Measurements from ENCODE around the gene SNCA.

The SNCA gene

DNA sequence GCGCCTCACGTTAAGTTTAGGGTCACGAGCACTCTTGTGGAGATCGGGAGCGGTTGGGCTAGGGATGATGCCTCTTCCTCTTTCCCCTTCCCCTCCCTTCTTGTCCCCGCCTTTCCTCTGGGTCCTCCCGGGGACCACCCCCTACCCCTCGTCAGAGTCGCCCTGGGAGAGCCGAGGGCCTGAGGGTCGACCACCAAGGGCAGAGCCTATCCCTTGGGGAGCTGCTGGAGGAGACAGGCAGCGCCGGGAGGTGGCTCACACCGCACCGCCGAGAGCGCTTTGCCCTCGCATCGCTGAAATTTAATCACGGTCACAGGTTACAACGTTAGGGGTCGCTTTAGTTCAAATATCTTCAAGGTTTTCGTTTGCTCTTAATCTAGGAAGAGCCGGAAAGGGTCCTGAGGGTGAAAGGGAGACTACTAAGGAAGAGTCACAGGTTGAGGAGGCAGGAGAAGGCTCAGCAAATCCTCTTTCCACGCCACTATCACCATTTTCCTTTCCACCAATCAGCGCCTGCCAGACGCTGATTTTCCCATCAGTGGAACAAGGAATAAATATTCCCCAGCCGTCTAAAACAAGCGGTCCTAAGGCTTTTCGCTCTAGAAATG is 528 bp upstream of the SNCA start:
- peak overlapping the region; percentile 6; the same call in 1 of the 2 replicates for H3K4me3 ChIP-seq (ENCODE audit: low read depth, low read length)
- TF ChIP-seq, protein P1, sequence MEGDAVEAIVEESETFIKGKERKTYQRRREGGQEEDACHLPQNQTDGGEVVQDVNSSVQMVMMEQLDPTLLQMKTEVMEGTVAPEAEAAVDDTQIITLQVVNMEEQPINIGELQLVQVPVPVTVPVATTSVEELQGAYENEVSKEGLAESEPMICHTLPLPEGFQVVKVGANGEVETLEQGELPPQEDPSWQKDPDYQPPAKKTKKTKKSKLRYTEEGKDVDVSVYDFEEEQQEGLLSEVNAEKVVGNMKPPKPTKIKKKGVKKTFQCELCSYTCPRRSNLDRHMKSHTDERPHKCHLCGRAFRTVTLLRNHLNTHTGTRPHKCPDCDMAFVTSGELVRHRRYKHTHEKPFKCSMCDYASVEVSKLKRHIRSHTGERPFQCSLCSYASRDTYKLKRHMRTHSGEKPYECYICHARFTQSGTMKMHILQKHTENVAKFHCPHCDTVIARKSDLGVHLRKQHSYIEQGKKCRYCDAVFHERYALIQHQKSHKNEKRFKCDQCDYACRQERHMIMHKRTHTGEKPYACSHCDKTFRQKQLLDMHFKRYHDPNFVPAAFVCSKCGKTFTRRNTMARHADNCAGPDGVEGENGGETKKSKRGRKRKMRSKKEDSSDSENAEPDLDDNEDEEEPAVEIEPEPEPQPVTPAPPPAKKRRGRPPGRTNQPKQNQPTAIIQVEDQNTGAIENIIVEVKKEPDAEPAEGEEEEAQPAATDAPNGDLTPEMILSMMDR (IDR thresholded peaks at IDR 0.05; ENCODE audit: control insufficient read depth, extremely low read depth, insufficient read depth) = no peak
- DNase-seq (ENCODE audit: low read depth) = no peak

DNA sequence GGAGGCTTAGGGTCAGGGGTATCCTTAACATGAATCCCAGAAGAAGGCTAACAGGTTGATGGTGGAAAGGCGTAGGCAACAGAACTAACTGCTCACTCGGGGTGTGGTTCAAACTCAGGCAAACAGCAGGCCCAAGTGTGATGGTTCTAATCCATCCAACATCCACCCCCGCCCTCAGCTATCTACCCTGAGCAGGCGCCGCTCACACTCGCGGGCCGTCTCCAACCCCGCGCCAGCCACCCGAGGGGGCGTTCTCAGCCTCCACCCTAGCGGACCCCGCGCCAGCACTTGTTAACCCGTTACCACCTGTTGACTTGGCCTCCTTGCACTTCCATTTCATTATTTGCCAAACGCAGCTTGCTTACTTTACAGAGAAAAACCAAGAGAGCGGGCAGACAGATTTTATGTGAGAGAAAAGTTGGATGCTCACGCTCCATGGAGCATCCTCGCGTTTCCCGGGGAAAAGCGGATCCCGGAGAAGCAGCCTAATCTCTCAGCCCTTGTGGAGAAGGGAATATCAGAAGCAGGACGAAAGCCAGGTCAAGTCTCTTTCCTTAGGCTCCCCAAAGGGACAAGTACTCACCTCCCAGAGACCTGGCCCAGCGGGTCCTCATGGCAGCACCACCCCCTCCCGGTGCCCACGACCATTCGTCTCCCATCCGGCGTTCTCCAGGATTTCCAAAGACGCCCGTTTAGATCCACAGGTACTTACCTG is 773 bp downstream of the SNCA start:
- H3K4me3 ChIP-seq (ENCODE audit: low read depth, low read length) = no peak overlapping the region
- no peak for DNase-seq (ENCODE audit: low read depth)
- TF ChIP-seq, protein P1 (IDR thresholded peaks at IDR 0.05; ENCODE audit: control insufficient read depth, extremely low read depth, insufficient read depth) = no peak

DNA sequence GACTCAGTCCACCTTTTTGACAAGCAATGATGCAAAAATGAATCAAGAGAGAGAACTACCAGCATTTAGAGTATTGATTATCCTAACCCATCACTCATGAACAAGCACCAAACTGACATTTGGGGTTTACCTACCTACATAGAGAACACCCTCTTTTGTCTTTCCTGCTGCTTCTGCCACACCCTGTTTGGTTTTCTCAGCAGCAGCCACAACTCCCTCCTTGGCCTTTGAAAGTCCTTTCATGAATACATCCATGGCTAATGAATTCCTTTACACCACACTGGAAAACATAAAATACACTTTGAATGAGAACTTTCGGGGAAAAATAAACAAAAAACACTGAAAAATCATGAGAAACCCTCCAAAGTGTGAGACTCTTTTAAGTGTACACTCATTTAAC is 1.5 kb downstream of the SNCA start:
- no peak overlapping the region for H3K4me3 ChIP-seq (ENCODE audit: low read depth, low read length)
- no peak for DNase-seq (ENCODE audit: low read depth)
- TF ChIP-seq, protein P1 (IDR thresholded peaks at IDR 0.05; ENCODE audit: control insufficient read depth, extremely low read depth, insufficient read depth) = no peak

DNA sequence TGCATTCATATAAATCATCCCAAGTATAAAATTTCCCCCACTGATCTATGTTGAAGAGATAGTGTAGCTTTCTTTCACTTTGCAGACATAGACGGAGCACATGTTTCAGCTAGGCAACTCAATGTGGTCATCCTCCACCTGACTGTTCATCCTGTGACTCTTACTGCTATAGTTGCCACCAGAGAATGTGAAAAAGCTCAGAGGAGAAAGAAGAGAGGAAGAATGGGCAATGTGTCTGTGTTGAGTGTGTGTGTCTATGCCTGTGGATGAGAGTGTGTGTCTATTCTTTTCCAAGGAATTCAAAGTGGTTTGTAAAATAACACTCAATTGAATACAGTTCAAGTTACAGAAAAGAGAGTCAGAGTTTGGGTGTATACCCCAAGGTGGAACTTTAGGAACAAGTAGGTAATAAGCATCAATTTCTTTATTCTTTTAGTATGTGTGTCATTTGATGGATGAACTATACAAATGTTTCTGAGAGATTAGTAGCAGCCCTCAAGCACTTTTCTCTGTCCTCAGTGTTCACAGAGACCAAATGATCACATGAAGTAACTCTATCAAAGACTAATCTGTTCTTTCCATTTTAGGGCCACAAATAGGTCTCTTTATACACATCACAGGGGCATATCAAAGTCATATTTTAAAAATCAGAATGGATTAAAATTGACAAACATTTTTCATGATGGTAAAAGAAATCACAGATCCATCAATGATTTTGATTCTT is 2.3 kb downstream of the SNCA start:
- no peak for DNase-seq (ENCODE audit: low read depth)
- TF ChIP-seq, protein P1 (IDR thresholded peaks at IDR 0.05; ENCODE audit: control insufficient read depth, extremely low read depth, insufficient read depth) = no peak
- no peak overlapping the region for H3K4me3 ChIP-seq (ENCODE audit: low read depth, low read length)

DNA sequence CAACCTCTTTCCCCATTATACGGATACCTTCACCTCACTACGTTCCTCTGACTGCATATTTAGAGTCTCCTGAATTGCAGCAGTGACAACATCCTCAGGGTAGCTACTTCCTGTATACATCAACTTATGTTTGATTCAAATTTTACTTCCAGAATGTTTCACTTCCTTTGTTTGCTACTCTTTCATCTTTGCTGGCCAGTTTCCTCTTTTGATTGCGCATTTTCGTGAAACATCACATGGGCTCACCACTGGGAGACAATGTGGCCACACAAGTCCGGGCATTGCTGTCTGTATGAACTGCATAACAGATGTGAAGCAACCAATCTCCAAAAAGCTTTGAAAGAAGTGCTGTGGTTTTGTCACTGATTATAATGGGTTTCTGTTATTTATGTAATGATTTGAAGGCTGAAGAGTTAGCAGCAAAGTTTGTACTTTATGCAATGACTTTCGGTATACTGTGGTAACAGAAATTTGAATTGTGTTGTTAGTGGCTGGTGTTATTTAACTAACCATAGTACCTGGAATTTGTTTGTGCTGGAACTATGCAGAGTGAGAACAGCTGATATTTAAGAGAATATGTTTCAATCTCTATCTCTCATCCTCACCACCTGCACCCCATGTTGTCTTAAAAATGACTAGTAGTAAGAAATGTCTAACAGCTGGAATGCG is 7.4 kb downstream of the SNCA start:
- no peak overlapping the region for H3K4me3 ChIP-seq (ENCODE audit: low read depth, low read length)
- TF ChIP-seq, protein P1 (IDR thresholded peaks at IDR 0.05; ENCODE audit: control insufficient read depth, extremely low read depth, insufficient read depth) = no peak
- DNase-seq (ENCODE audit: low read depth) = no peak

DNA sequence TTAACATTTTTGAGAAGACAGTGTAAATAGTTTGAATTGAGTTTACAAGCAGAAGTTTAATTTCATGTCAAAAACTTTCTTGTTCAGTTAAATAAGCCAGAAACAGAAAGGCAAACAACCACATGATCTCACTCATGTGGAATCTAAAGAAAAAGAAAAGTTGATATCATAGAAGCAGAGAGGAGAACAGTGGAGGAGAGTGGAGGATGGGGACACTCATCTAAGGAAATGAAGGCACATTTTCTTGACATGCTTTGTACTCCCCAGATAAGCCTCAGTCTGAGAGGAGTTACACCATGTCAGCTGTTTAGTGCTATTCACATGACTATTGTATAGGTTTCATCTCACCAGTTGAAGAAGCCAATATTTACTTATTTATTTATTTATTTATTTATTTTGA is 13.5 kb downstream of the SNCA start:
- DNase-seq (ENCODE audit: low read depth) = no peak
- H3K4me3 ChIP-seq (ENCODE audit: low read depth, low read length) = no peak overlapping the region
- TF ChIP-seq, protein P1 (IDR thresholded peaks at IDR 0.05; ENCODE audit: control insufficient read depth, extremely low read depth, insufficient read depth) = no peak
